HG03354 (cell line): ENCODE data around the gene ATP2C2.
"Not testable (repeated sequence)": the region's sequence is repeated elsewhere in the genome, so short reads cannot be mapped to it uniquely, and the experiment has no call there.

Experiments
- ATAC-seq: cut with Tn5 transposase; IDR thresholded peaks from one replicate; pipeline ENCODE4 v1.9.1; 2021; ENCODE audit warnings: mild to moderate bottlenecking; ENCODE audit not compliant: unreplicated experiment, poor library complexity, severe bottlenecking

The ATP2C2 gene

DNA sequence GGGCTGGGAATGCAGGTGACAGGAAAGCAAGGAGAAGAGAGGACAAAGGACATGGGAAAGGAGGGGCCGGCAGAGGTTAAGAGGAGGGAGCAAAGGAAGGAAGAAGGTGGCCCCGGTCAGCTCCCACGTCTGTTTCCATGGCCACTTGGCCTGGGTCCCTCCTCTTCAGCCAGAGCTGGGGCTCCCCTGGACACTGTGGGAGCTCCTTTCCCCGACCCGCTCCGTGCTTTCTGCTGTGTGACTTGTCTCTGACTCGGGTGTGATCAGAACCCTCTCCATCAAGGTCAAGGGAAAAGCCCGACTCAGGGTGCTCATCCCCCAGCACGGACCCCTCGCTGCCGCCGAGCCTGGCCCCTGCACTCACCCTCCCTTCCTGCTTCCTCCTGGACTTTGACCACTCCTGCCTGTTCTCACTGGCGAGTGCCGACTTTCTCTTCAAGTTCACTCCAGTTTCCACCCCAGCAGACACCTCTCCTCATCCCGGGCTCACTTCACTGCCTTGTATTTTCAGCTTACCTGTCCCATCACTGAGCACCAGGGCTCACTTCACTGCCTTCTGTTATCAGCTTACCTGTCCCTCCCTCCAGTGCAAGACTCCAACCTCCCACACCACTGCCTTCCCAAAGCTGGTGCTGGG is 74.9 kb downstream of the ATP2C2 start:
- ATAC-seq: no peak

DNA sequence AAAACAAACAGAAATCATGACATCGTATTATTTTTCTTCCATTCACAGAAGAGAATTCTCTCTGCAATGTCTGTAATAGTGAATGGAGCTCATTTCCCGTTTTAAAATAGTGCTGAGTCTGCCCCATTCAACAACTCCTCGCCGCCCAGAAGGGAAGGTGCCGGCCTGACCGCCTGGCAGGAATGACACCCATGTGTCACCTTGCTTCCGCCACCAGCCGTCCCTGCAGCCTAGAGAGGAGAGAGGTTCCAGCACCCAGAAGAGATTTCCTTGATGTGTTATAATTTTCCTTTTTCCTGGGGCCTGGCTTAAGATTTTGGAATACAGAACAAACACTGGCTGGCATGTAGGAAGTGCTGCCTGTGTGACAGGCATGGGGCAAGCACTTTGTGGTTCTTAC is 76.1 kb downstream of the ATP2C2 start:
- no peak for ATAC-seq

DNA sequence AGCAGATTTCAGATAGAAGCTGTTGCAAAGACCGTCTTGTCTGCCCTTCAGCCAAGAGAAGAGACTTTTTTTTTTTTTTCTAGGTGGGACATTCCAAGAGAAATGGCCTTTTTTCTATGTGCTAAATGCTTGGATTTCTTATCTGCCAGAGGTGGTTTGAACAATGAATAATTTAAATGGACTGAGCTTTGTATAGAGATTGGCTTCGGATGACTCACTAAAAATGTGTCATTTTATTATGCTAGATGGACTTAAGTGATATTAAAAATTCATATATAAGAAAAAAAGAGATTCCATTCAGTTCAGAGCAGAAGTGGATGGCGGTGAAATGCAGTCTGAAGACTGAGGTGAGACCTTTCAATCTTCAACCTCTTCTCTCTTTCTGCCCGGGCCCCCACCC is 77.7 kb downstream of the ATP2C2 start:
- no peak for ATAC-seq

DNA sequence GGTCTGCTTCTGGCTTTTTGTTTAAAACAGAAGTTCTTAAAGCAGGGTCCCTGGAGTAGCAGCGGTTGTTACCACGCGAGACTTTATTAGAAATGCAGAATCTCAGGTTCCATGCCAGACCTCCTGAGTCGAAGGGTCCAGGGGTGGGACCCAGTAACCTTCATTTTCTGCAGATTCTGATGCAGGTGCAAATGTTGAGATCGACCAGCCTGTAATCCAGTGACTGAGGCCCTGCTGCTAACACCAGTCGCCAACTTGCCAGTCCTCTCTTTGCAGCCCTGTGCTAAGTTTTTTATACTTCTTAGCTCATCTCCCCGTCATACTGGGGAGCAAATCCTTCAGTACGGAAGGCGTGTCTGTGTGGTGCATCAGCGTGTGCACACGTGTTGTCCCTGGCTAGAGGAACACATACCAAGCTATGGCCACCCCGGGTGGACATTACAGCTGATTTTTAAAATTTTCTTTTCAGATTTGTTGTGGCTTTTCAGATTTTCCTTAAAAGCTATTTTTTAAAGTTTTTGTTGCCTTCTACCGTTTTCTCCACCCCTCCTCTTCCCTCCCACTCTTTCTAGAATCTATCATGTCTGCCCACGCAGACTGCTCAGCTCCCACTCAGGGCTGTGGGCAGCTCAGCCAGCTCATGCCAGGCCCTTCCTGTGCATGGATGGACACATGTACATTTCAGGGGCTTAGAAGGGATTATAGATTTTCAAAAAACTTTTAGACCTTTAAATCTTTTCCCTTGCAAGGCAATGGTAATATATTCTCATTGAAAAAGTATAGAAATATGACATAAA is 78.5 kb downstream of the ATP2C2 start:
- ATAC-seq: no peak

GRCh38 chr16:84448444-84448843 is 80.1 kb downstream of the ATP2C2 start:
- no peak for ATAC-seq

GRCh38 chr16:84449156-84450140 is 81.1 kb downstream of the ATP2C2 start:
- ATAC-seq: no peak

DNA sequence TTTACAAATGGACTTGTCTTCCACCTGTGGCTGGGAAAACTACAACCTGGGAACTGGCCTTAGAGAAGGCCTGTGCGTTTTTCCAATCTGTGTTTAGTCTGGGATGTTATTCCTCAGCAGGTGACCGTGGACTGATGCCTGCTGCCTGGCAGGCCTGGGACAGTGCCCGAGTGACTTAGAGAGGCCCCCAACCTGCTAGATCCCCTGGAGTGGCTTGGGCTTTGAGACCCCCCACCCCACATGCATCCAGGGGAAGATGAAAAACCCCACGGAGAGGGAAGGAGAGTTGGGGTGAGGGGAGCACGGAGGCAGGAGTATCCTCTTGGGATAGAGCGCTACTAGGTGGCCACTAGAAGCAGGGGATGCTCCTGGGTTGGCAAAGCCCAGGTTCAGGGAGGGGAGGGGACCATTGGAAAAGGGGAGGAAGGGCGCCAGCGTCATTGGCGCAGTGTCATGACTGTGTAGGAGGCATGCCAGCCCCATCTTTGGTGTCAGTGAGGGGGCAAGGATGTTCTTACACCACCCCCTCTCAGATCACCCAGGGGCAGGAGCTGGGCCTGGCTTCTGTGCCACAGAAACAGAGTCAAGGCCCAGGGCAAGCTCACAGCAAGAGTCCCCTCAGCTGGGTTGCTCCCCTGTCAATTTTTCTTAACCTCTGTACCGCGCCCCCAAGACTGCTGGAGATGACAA is 82.0 kb downstream of the ATP2C2 start:
- no peak for ATAC-seq

DNA sequence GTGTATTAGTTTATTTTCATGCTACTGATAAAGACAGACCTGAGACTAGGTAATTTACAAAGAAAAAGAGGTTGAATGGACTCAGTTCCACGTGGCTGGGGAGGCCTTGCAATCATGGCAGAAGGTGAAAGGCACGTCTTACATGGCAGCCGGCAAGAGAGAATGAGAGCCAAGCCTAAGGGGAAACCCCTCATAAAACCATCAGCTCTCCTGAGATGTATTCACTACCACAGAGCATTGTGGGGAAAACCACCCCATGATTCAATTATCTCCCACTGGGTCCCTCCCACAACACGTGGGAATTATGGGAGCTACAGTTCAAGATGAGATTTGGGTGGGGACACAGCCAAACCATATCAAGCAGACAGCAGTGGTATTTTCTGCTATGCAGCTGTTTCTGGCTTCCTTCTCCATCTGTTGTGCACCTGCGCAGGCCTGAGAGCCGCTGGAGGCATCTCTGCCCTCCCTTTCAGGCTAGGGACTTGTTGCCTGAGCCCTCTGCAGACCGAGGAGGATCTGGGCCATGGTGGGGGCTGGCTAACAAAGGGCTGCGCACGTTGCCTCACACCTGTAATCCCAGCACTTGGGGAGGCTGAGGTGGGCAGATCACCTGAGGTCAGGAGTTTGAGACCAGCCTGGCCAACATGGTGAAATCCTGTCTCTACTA is 82.8 kb downstream of the ATP2C2 start:
- not testable (repeated sequence) for ATAC-seq

DNA sequence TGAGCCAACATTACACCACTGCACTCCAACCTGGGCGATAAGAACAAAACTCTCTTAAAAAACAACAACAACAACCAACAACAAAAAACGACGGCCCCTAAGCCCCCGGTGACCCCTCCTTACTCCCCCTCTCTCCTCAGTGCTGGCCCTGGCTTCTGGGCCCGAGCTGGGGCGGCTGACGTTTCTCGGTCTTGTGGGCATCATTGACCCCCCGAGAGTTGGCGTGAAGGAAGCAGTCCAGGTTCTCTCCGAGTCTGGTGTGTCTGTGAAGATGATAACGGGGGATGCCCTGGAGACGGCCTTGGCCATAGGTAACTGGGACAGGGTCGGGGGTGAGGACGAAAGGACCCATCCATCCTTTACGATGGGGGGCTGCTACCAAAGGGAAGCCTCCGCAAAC is 83.4 kb downstream of the ATP2C2 start:
- ATAC-seq: no peak

- no peak for ATAC-seq
These were observed 84.9 kb downstream of the ATP2C2 start for GRCh38 chr16:84453061-84453752.

DNA sequence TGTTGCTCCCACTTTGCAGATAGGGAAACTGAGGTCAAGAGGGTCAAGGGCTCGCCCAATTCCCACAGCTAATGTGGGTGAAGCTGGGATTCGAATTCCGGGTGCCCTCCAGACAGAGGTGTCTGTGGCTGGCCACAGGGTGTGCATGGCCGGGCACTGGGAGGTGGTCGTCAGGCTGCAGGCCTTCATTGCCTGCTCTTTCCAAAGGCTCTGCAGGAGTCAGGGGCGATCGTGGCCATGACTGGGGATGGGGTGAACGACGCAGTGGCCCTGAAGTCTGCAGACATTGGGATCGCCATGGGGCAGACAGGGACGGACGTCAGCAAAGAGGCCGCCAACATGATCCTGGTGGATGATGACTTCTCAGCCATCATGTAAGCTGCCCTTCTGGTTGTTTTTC is 86.3 kb downstream of the ATP2C2 start:
- ATAC-seq: no peak

DNA sequence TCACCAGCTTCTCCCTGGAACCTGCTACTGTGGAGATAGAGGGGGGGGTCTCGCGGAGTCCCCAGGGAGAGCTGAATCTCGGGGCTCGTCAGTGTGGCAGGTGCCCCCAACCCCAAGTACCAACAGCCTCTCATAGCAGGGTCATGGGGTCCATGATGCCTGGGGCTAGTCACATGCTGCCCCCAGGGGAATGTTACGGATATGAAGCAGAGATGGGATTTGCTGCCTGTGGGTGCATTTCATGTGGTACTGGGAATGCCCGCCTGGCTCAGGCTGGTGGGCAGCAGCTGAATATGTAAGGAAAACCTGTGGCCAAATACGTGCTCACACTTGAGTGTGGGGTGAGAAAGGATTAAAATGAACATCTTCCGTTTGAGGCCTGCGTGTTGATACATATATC is 86.7 kb downstream of the ATP2C2 start:
- no peak for ATAC-seq

- no peak for ATAC-seq
These were observed 90.5 kb downstream of the ATP2C2 start for GRCh38 chr16:84458606-84459532.

DNA sequence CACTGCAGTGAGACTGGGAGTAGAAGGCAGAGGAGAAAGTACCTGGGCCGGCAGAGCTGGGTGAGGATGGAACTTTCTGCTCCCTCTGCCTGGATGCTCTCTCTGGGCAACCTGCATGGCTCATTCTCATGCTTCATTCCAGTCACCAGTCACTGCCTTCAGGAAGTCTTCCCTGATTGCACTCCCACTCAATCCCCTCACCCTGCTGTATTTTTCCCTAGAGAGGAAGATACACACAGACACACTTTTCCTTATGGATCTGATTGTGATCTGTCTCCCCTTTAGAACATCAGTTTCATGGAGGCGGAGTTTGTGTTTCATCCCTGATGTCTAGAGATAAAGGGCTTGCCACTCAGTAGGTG is 91.2 kb downstream of the ATP2C2 start:
- no peak for ATAC-seq

DNA sequence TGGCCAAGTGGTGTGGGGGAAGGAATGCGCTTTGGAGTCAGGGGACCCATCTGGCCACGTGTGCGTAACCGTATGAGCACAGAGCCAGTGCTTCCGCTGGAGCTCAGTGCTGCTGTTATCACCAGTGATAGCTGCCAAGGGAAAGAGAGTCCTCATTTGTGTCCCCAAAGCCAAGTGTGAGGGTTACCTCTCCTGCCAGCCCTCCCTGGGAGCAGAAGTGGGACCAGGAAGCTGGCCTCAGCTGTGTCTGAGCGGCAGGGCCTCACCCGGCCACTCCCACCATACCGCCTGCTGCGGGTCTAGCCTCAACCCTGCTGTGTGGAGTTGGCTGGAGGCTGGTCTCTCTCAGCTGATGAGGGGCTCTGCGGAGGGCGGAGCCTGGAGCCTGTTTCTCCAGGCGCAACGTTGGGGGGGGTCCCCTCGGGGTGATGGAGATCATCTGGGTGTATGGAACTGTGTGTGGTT is 91.6 kb downstream of the ATP2C2 start:
- no peak for ATAC-seq

- ATAC-seq: no peak
These were observed 92.2 kb downstream of the ATP2C2 start for GRCh38 chr16:84460406-84461028.

DNA sequence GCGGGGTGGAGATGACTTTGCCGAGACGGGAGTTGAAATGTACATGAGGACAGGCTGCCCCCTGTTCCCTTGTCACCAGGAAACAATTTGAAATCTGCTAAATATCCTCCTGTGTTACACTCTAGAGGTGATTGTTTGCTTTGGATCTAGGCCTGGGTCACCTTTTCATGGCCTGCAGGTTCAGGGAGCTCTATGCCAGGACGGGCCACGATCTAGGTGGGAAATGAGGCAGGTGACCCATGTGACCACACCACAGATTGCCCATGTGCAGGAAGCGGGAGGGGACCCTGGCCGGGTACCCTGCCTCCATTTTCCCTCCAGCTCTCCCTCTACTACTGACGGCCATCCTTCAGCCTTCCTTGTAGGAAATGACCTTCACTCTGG is 92.7 kb downstream of the ATP2C2 start:
- no peak for ATAC-seq
